ENCODE data around the gene MPHOSPH9.

Gene MPHOSPH9

DNA sequence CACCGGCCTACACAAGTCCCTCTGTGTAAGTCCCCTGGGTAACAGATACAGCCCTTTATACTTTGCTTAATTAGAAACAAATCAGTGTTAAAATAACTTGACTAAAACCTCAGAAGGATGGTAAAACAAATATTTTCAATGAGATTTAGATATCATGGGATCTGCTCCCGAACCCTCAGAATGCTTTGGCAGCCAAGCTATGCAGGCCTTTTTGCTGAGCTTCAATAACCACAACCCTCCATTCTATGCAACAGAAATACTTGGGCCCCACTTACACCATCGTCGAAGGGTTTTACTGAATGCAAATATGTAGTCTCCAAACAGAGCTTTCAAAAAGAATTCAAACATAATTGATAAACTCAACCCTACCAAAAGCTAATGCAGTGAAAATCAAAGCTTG is 52.8 kb downstream of the MPHOSPH9 start:
- no peak overlapping the region for H3K4me3 ChIP-seq (replicated peaks in 1 of 2; ENCODE audit: low read depth in 2 of 2, low read length in 2 of 2)
- no peak for DNase-seq (ENCODE audit: low read depth in 2 of 2)
- TF ChIP-seq, protein P1, sequence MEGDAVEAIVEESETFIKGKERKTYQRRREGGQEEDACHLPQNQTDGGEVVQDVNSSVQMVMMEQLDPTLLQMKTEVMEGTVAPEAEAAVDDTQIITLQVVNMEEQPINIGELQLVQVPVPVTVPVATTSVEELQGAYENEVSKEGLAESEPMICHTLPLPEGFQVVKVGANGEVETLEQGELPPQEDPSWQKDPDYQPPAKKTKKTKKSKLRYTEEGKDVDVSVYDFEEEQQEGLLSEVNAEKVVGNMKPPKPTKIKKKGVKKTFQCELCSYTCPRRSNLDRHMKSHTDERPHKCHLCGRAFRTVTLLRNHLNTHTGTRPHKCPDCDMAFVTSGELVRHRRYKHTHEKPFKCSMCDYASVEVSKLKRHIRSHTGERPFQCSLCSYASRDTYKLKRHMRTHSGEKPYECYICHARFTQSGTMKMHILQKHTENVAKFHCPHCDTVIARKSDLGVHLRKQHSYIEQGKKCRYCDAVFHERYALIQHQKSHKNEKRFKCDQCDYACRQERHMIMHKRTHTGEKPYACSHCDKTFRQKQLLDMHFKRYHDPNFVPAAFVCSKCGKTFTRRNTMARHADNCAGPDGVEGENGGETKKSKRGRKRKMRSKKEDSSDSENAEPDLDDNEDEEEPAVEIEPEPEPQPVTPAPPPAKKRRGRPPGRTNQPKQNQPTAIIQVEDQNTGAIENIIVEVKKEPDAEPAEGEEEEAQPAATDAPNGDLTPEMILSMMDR (IDR thresholded peaks at IDR 0.05; ENCODE audit: low read depth, low read length), result no peak

DNA sequence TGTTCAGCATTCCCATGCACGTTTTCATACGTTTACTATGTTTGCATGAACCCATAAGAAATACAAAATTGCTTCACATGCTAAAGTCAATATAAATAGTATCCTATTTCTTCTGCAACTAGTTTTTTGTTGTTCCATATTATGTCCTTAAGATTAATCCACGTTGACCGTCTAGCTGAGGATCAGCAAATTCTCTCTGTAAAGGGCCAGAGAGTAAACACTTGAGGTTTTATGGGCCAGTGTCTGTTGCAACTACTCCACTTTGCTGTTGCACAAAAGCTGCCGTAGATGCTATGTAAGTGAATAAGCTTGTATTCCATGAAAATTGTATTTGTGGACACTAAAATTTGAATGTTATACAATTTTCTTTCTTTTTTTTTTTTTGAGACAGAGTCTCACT is 61.0 kb downstream of the MPHOSPH9 start:
- TF ChIP-seq, protein P1 (IDR thresholded peaks at IDR 0.05; ENCODE audit: low read depth, low read length), result no peak
- no peak for DNase-seq (ENCODE audit: low read depth in 2 of 2)
- H3K4me3 ChIP-seq (replicated peaks in 1 of 2; ENCODE audit: low read depth in 2 of 2, low read length in 2 of 2), result no peak overlapping the region

DNA sequence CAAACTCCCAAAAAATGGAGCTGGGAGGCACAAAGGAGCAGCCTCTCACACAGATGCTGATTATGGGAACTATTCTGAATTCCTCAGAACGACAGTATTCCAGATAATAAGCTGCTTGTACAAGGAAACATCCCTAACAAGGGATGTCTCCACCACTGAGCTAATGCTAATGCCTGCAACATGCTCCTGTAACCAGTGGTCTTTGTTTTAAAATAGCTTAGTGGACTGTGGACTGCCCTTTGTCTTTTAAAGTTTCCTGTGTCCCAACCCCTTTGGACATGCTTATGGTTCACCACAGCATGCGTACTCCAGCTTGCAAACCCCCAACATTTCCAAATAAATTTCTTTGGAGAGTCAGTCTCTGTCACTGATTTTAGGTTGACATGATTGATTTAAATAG is 65.6 kb downstream of the MPHOSPH9 start:
- H3K4me3 ChIP-seq (replicated peaks in 1 of 2; ENCODE audit: low read depth in 2 of 2, low read length in 2 of 2), result no peak overlapping the region
- no peak for DNase-seq (ENCODE audit: low read depth in 2 of 2)
- TF ChIP-seq, protein P1 (IDR thresholded peaks at IDR 0.05; ENCODE audit: low read depth, low read length), result no peak

DNA sequence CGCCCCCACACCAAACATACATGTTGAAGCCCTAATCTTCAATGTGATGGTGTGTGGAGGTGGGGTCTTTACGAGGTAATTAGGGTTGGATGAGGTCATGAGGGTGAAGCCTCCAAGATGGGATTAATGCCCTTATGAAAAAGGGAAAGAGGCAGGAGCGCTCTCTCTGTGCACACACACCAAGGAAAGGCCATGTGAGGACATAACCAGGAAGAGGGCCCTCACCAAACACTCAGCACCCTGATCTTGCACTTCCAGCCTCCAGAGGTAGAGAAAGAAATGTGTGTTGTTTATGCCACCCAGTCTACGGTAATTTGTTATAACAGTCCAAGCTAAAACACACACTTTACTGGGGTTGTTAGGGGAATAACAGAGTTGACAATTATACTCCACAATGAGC is 67.4 kb downstream of the MPHOSPH9 start:
- DNase-seq (ENCODE audit: low read depth in 2 of 2), result no peak
- TF ChIP-seq, protein P1 (IDR thresholded peaks at IDR 0.05; ENCODE audit: low read depth, low read length), result no peak
- no peak overlapping the region for H3K4me3 ChIP-seq (replicated peaks in 1 of 2; ENCODE audit: low read depth in 2 of 2, low read length in 2 of 2)

DNA sequence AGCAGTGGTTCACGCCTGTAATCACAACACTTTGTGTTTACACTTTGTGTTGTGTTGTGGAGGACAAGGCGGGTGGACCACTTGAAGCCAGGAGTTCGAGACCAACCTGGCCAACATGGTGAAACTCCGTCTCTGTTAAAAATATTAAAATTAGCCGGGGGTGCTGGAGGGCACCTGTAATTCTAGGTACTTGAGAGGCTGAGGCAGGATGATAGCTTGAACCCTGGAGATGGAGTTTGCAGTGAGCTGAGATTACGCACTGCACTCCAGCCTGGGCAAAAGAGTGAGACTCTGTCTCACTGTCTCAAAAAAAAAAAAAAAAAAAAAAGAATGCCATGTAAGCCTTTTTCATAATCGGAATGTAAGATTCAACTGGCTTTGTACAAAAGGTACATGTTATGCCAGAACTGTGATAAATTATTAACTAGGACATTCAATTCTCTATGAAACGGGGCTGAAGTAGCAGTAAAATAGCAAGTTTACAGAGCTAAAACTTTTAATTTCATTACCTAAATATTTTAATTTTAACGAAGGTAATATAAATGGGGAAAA is 68.2 kb downstream of the MPHOSPH9 start:
- TF ChIP-seq, protein P1 (IDR thresholded peaks at IDR 0.05; ENCODE audit: low read depth, low read length), result no peak
- H3K4me3 ChIP-seq (replicated peaks in 1 of 2; ENCODE audit: low read depth in 2 of 2, low read length in 2 of 2), result no peak overlapping the region
- no peak for DNase-seq (ENCODE audit: low read depth in 2 of 2)

DNA sequence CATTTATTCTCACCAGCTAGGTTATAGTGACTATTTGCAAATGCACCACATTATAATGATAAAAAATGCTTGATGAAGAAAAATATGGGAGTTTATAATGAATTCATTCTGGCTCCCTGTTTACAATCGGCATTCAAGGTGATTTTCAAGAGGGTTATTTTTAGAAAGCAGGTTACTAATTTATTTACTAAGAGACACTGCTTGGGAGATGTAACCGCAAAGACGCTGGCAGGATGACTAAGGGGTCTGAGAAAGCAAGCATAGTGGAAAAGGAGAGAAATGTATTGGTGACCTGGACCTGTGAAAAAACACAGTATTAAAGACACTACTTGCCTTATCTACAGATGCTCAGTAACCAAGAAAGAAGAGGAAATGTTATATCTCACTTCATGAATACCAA is 68.7 kb downstream of the MPHOSPH9 start:
- TF ChIP-seq, protein P1 (IDR thresholded peaks at IDR 0.05; ENCODE audit: low read depth, low read length), result no peak
- no peak overlapping the region for H3K4me3 ChIP-seq (replicated peaks in 1 of 2; ENCODE audit: low read depth in 2 of 2, low read length in 2 of 2)
- no peak for DNase-seq (ENCODE audit: low read depth in 2 of 2)

DNA sequence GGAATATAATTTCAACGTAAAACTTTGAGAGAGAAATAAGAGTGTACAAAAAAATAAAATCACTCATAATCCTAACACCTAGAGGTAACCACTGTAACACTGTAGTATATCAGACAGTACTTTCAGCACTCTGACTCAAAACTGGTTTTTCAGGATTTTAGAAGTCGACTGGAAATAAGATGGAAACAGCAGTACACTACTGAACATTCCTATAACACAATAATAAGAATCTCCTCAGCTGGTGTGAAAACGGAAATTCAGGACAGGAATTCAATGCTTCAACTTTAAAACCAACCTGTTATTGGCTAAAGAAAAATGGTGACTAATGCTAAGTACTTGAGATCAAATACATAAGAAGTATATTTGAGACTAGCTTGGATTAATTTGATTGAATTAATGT is 69.7 kb downstream of the MPHOSPH9 start:
- no peak overlapping the region for H3K4me3 ChIP-seq (replicated peaks in 1 of 2; ENCODE audit: low read depth in 2 of 2, low read length in 2 of 2)
- TF ChIP-seq, protein P1 (IDR thresholded peaks at IDR 0.05; ENCODE audit: low read depth, low read length), result no peak
- DNase-seq (ENCODE audit: low read depth in 2 of 2), result no peak

Measured in cardiac fibroblast (primary cell).